Stimulated activated CD8-positive, alpha-beta memory T cell treated with anti-CD3 and anti-CD28 coated beads, Interleukin-7, amount 100 ng/mL, for 1 hour (primary cell): Measurements from ENCODE around the gene GEMIN5.
"Not testable (repeated sequence)": the region's sequence is repeated elsewhere in the genome, so short reads cannot be mapped to it uniquely, and the experiment has no call there.

Source experiments
- DNase-seq, 2 donors: peaks; one replicate each; pipeline ENCODE4 v3.0.0-alpha.2; 2020; ENCODE audit warnings: low read depth in 2 of 2

Gene GEMIN5

DNA sequence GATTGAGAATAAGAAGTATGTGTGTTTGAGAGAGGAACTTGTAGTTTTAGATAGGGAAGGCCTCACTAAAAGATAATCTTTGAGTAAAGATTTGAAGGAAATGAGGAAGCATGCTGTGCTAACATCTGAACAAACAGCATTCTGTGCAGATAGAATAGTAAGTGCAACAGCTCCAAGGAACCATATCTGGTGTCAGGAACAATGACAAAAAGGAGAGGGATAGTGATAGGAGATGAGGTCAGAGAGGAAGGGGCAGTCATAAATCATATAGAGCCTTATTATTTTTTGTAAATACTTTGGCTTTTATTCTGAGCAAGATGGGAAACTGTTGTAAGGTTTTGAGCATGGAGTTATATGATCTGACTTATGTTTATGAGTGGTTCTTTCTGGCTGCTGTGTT is 6.7 kb upstream of the GEMIN5 start:
- no peak for DNase-seq

GRCh38 chr5:154943527-154943926 is 5.5 kb upstream of the GEMIN5 start:
- no peak for DNase-seq

DNA sequence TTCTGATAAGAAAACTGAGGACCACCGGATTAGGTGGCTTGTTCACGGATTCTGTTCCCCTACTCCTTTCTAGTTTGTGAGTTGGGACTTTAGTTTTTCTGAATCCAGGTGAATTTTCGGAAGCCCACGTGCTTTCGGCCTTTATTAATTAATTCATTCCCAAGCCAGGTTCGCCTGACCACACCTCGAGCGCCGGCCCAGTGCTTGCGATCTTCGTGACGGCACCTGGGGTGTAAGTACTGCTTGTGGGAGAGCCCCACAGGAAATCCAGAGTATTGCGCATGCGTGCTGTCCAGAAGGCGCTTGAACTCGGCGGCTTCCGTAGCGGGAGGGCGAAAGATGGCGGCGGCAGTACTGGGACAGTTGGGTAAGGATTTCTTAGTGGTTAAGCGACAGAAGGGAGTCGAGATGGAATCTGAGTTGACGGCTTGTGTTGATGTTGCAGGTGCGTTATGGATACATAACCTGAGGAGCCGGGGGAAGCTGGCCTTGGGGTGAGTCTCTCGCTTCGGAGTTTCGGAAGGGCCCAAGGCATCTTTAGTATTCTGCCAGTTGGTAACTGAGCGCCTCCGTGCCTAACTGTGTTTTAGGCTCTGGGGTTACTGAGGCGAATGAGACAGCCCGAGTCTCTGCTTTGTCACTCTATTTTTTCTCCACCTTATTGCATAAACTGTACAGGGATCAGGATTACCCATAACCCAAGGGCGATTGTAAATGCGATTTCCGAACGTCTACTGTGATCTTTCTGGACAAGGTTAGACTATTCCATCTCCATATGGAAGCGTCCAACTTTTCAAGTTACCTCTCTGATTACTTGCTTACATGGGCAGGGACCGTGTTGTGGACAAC is 3.0 kb upstream of the GEMIN5 start, which contains the start of gene MRPL22:
TSS of gene MRPL22 (plus strand) at position 302 of the 849 bp plus-strand sequence. CDS start at position 340, 38 bp downstream.
- peak; percentile 86 to 90 for DNase-seq

DNA sequence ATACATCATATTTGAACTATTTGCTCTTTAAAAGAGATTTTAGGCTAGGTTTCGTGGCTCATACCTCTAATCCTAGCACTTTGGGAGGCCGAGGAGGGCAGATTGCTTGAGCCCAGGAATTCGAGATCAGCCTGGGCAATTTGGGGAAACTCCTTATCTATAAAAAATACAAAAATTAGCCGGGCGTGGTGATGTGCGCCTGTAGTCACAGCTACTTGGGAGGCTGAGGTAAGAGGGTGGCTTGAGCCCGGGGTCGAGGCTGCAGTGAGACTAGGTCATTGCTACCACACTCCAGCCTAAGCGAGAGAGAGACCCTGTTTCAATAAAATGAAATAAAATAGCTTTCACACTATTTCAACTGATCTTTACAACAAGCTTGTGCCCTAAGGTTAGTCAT is 2.4 kb upstream of the GEMIN5 start:
- no peak for DNase-seq

DNA sequence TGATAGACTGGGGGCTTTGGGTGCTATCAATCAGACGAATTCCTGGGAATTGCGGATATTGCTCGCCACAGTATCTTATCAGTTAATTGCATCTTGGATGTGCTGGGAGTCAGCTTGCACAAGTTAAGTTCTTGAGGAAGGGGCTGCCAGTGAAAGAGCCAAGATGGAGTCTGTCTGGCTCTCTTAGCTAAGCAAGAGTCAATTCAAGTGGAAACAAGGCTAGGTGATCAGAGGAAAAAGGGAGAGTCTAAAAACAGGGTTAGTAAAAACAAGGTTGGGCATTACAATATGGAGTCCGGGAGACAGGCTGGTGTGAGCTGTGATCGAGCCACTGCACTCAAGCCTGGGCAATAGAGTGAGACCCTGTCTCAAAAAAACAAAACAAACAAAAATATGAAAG is 1.4 kb upstream of the GEMIN5 start:
- not testable (repeated sequence) for DNase-seq

- no peak for DNase-seq
Measured at GRCh38 chr5:154937186-154937717, 759 bp downstream of the GEMIN5 start.

DNA sequence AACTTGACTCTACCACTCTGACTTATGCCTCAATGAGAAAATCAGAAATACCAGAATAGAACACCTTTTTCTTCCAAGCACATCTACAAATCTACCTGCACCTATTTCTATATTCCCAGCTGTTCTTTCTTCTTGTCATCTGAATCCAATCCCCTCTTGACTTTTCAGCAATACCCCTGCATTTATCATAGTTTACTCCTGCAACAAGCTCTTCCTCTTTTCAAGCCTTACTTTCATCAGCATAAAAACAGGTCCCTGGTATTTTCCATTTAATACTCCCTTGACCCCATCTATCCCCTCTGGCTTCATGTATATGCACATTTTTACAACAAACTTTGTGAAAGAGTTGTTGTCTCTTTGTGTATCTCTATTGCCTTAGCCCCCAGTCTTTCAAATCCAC is 3.1 kb downstream of the GEMIN5 start:
- DNase-seq: no peak

DNA sequence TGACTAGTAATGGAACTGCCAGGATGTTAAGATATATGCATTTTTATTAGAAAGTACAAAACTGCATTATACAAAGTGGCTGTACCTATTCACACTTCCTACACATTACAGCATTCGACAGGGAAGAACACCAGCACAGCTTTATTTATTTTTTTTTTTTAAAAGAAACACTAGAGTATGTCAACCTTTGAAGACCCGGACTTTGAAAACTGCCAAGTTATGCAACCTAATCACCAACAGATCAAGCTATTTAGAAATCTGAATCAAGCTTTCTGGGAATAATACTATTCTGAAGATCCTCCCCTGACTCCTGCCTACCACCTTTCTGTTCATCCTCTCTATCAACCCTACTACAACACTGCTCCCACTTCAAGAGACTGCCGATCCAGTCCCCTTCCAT is 4.5 kb downstream of the GEMIN5 start:
- no peak for DNase-seq

GRCh38 chr5:154923441-154924430 is 14.3 kb downstream of the GEMIN5 start:
- no peak for DNase-seq

DNA sequence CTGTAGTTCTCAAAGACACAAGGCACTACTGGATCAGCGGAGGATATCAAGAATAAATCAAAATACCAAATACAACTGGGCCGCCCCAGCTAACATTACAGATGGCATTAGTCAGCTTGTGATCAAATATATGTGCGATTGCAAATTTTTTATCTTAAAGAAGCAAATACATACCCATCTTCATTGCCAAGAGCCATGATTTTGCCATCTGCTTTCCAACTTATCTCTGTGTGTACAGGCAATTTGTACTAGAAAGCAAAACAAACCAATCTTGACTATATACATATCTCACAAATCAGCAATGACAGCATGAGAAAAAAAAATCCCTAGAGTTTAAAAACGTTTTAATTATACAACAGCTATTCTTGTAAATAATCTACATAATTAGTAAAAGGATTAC is 20.3 kb downstream of the GEMIN5 start:
- DNase-seq: no peak

- no peak for DNase-seq
Measured at GRCh38 chr5:154916874-154917273, 21.1 kb downstream of the GEMIN5 start.

GRCh38 chr5:154905601-154906000 is 32.4 kb downstream of the GEMIN5 start:
- DNase-seq: not testable (repeated sequence)

DNA sequence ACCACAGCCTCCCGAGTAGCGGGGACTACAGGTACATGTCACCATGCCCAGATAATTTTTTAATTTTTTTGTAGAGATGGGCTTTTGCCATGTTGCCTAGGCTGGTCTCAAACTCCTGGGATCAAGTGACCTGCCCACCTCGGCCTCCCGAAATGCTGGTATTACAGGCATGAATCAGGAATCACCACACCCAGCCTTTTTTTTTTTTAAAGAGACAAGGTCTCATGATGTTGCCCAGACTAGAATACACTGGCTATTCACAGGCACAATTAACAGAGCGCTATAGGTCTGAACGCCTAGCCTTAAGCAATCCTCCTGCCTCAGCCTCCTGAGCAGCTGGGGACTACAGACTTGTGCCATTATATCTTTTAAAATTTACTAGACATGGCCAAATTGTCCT is 36.1 kb downstream of the GEMIN5 start:
- no peak for DNase-seq

DNA sequence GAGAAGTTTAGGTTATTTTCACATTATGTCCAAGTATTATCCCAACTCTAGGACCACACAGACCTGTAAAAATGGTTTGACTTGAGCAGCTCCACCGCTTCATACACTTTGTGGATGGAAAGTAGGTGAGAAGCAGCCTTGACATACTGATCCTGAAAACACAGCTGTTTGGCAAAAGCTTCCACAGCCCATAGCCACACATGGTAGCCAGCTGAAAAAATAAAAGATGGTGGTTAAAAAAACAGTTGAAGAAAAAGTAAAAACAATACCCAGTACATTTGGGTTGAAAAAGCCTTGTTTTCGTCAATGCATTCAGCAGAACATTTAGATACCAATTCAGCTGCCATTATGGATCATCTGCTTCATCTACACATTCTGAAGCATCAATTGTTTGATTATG is 36.7 kb downstream of the GEMIN5 start:
- no peak for DNase-seq

GRCh38 chr5:154900066-154900465 is 37.9 kb downstream of the GEMIN5 start:
- no peak for DNase-seq

DNA sequence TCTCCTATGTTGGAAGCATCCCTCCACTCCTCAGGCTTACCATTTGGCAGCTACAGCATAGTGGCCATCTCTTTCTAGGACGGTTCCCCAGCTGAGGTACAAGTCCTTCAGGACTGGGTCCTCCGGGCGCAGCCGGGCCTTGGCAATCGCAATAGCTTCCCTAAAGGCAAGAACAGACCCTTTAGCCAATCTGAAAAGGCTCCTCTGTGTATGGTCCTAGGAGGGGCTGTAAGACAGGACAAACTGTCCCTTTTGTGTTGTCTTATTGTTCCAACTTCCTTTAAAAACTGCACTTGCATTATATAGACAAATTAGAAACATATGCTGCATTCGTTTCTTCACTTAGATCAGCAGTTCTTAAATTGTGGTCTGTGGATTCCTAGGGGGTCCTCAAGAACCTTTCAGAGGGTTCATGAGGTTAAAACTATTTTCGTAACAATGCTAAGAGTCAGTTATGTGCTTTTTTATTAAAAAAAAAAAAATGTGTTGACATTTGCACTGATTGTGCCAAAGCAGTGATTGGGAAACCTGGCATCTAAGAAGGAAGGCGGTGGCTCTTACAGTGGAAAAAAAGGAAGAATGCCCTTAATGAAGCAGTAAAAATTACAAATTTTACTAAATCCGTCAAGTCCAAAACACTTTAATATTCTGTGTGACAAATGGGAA is 38.7 kb downstream of the GEMIN5 start:
- no peak for DNase-seq

GRCh38 chr5:154898210-154898609 is 39.8 kb downstream of the GEMIN5 start:
- DNase-seq: no peak

GRCh38 chr5:154896562-154897165 is 41.3 kb downstream of the GEMIN5 start:
- no peak for DNase-seq

- DNase-seq: no peak
Measured at GRCh38 chr5:154895606-154896561, 42.1 kb downstream of the GEMIN5 start.

GRCh38 chr5:154893381-154893780 is 44.6 kb downstream of the GEMIN5 start:
- DNase-seq: no peak
